GM12878 (cell line): Measurements from ENCODE around the gene TMEM252. TPM values are rescaled to one million over a fixed set of nuclear protein-coding genes. Genes with fewer than 3 reads are reported as not detected.

ENCODE experiments used
- ASH2L ChIP-seq: fragments of 300-600, 200-600 bp; sonication (generic); IDR thresholded peaks from 2 replicates; pipeline ENCODE4 v1.6.1; 2017; ENCODE audit warnings: low read depth, mild to moderate bottlenecking, borderline replicate concordance
- CHD4 ChIP-seq: fragments of 200-600 bp; sonication (generic); IDR thresholded peaks from 2 replicates; pipeline ENCODE4 v1.6.1; 2016; ENCODE audit warnings: mild to moderate bottlenecking
- CTCF ChIP-seq, 3 experiments: IDR thresholded peaks in 2 of 3; conservative IDR thresholded peaks in 1 of 3; 2 replicates each; pipeline ENCODE4 v1.5.1; 2011; ENCODE audit warnings: low read depth in 3 of 3, low read length in 3 of 3, mild to moderate bottlenecking in 3 of 3, control low read depth in 2 of 3, moderate library complexity in 2 of 3, inconsistent platforms in 1 of 3, mixed read lengths in 1 of 3; ENCODE audit not compliant: control insufficient read depth in 2 of 3, insufficient read depth in 1 of 3; ENCODE audit errors: extremely low read depth in 1 of 3
- CUX1 ChIP-seq: IDR thresholded peaks from 2 replicates; pipeline ENCODE4 v1.6.1; 2012; ENCODE audit warnings: improper control_type of control experiment, low read depth, low read length; ENCODE audit not compliant: insufficient replicate concordance
- ETV6 ChIP-seq, 2 experiments: fragments of 450-650 bp in 1 of 2; IDR thresholded peaks in 1 of 2; conservative IDR thresholded peaks in 1 of 2; 2 replicates each; pipeline ENCODE4 v1.6.1; 2014; ENCODE audit warnings: antibody characterized with exemption in 1 of 2, borderline replicate concordance in 1 of 2, low read depth in 1 of 2, mild to moderate bottlenecking in 1 of 2, moderate library complexity in 1 of 2
- GABPA ChIP-seq: IDR thresholded peaks from 2 replicates; pipeline ENCODE4 v1.6.1; 2014; ENCODE audit warnings: antibody characterized with exemption, low read depth, mild to moderate bottlenecking, inconsistent platforms
- HSF1 ChIP-seq: fragments of 150-350 bp; IDR thresholded peaks from 2 replicates; pipeline ENCODE4 v1.6.1; 2014; ENCODE audit warnings: mild to moderate bottlenecking, low read depth, low read length
- MEF2B ChIP-seq: fragments of 450-650 bp; IDR thresholded peaks from 2 replicates; pipeline ENCODE4 v1.6.1; 2018; ENCODE audit warnings: mild to moderate bottlenecking, moderate library complexity; ENCODE audit not compliant: partially characterized antibody, poor library complexity, severe bottlenecking
- MTA2 ChIP-seq: fragments of 450-650 bp; IDR thresholded peaks from 2 replicates; pipeline ENCODE4 v1.6.1; 2016; ENCODE audit warnings: low read depth, mild to moderate bottlenecking, moderate library complexity
- MXI1 ChIP-seq: fragments of 150-350 bp; IDR thresholded peaks from 2 replicates; pipeline ENCODE4 v1.6.1; 2011; ENCODE audit warnings: low read depth, mild to moderate bottlenecking, inconsistent platforms, low read length, improper control_type of control experiment
- NFYA ChIP-seq: IDR thresholded peaks from 2 replicates; pipeline ENCODE4 v1.6.1; 2011; ENCODE audit warnings: low read depth, mild to moderate bottlenecking, low read length, improper control_type of control experiment, borderline replicate concordance
- NR2C2 ChIP-seq: IDR thresholded peaks from 2 replicates; pipeline ENCODE4 v1.6.1; 2011; ENCODE audit warnings: borderline replicate concordance, low read depth; ENCODE audit not compliant: control insufficient read depth, insufficient read length
- RBBP5 ChIP-seq: fragments of 200-600 bp; sonication (generic); conservative IDR thresholded peaks from 2 replicates; pipeline ENCODE4 v1.6.1; 2016
- RELB ChIP-seq: fragments of 450-650 bp; IDR thresholded peaks from 2 replicates; pipeline ENCODE4 v1.6.1; 2017; ENCODE audit warnings: low read depth, mild to moderate bottlenecking, moderate library complexity
- SIX5 ChIP-seq: IDR thresholded peaks from 2 replicates; pipeline ENCODE4 v1.6.1; 2011; ENCODE audit warnings: mild to moderate bottlenecking, low read depth, low read length, moderate library complexity; ENCODE audit not compliant: severe bottlenecking
- STAT1 ChIP-seq: fragments of 450-650 bp; conservative IDR thresholded peaks from 2 replicates; pipeline ENCODE4 v1.6.1; 2014; ENCODE audit warnings: antibody characterized with exemption, mild to moderate bottlenecking
- TCF12 ChIP-seq: IDR thresholded peaks from 2 replicates; pipeline ENCODE4 v1.6.1; 2011; ENCODE audit warnings: low read depth, mild to moderate bottlenecking, low read length
- WRNIP1 ChIP-seq: IDR thresholded peaks from 2 replicates; pipeline ENCODE4 v1.6.1; 2011; ENCODE audit warnings: low read depth, low read length, improper control_type of control experiment, borderline replicate concordance
- polyA plus RNA-seq, 11 experiments: library from polyadenylated mRNA; depleted of rRNA in 4 of 11; unstranded in 6 of 11; stranded (reverse) in 5 of 11; fragments of >200 nt; fragmentation: Nextera tagmentation in 4 of 11; fragmentation: Illumina TruSeq in 1 of 11; extraction: Ambion mirVana in 4 of 11; extraction: Trizol in 1 of 11; gene quantifications; 1 replicate in 1 of 11; 2 replicates in 10 of 11; pipeline versions ENCODE4 v1.2.1 to v1.2.3, GENCODE V29; 2011 to 2016; ENCODE audit warnings: inconsistent platforms in 2 of 11, missing spikeins in 2 of 11, low read depth in 1 of 11
- total RNA-seq, 4 experiments: library from RNA; depleted of rRNA in 3 of 4; stranded (reverse); fragments of >200 nt in 3 of 4; fragmentation: Illumina TruSeq in 1 of 4; extraction: Trizol in 1 of 4; gene quantifications; 2 replicates each; pipeline versions ENCODE4 v1.2.1 to v1.2.3, GENCODE V29; 2013 to 2021

TMEM252 gene
- total and polyA plus RNA-seq, 10 of the 15 experiments (the other 5 are each of a cell fraction or from before 2014, with no cell fraction given): not detected

GRCh38 chr9:68546596-68547390 is 6.1 kb upstream of the TMEM252 start (continued):
- no peak for TF ChIP-seq SIX5
- no peak for TF ChIP-seq WRNIP1
- TF ChIP-seq MXI1: no peak
- TF ChIP-seq TCF12: peak; percentile 59; the same call in 1 of the 2 replicates
- no peak for TF ChIP-seq CHD4
- TF ChIP-seq NFYA: no peak
- TF ChIP-seq CUX1: no peak
- TF ChIP-seq RELB: peak; percentile 69
- TF ChIP-seq NR2C2: no peak
- peak; percentile 87 for TF ChIP-seq MTA2
- peak; percentile 51 for TF ChIP-seq MEF2B
- TF ChIP-seq RBBP5: no peak
- TF ChIP-seq GABPA: peak; percentile 54; the same call in 1 of the 2 replicates
- no peak for TF ChIP-seq STAT1
- peak in 1 of 2 experiments; percentile 97; a peak in 2 of 4 replicates for TF ChIP-seq ETV6 (conservative IDR thresholded peaks at IDR 0.05 in 1 of 2, IDR thresholded peaks at IDR 0.05 in 1 of 2; ENCODE audit: borderline replicate concordance in 1 of 2, low read depth in 1 of 2)
- TF ChIP-seq HSF1: no peak
- TF ChIP-seq CTCF (IDR thresholded peaks at IDR 0.05 in 2 of 3, conservative IDR thresholded peaks at IDR 0.05 in 1 of 3; ENCODE audit: control insufficient read depth in 2 of 3, extremely low read depth in 1 of 3, insufficient read depth in 1 of 3, low read depth in 3 of 3, low read length in 3 of 3): no peak
- TF ChIP-seq ASH2L: peak; percentile 83; the same call in 1 of the 2 replicates
